ENCODE data around the gene MPHOSPH9. TPM values are rescaled to one million over a fixed set of nuclear protein-coding genes. Genes with fewer than 3 reads are reported as not detected.
"Not testable (repeated sequence)": the region's sequence is repeated elsewhere in the genome, so short reads cannot be mapped to it uniquely, and the experiment has no call there.

The MPHOSPH9 gene
- total RNA-seq, 1 experiment from 2014 or later: 60.5 TPM

- not testable (repeated sequence) for H4K8ac ChIP-seq (replicated peaks; ENCODE audit: insufficient read length, low read depth, low read length); H2AK5ac ChIP-seq (ENCODE audit: insufficient read length, low read length); H3K23me2 ChIP-seq (ENCODE audit: insufficient read length, low read depth, low read length, poor library complexity, severe bottlenecking); H3K27me3 ChIP-seq (ENCODE audit: insufficient read depth, low read length); H4K20me1 ChIP-seq (ENCODE audit: control insufficient read depth, insufficient read depth, insufficient read length); H3K79me1 ChIP-seq (ENCODE audit: insufficient read depth, low read depth, low read length, poor library complexity, severe bottlenecking); H3K27me3 Mint-ChIP-seq (ENCODE audit: low read depth); H3K18ac ChIP-seq (ENCODE audit: insufficient read length, low read depth, low read length); H3K9ac ChIP-seq (ENCODE audit: extremely low read depth, insufficient read length, low read length); H3K4me1 Mint-ChIP-seq; H2BK20ac ChIP-seq (ENCODE audit: low read depth, low read length, poor library complexity, severe bottlenecking); H3K27ac Mint-ChIP-seq; H3K9me3 Mint-ChIP-seq; H3K4ac ChIP-seq (ENCODE audit: low read depth, low read length); H3K23ac ChIP-seq (ENCODE audit: insufficient read length, low read depth, low read length); H3K4me1 ChIP-seq (ENCODE audit: insufficient read depth, low read length); H4K91ac ChIP-seq (ENCODE audit: insufficient read length, low read depth, low read length); H2BK5ac ChIP-seq (ENCODE audit: insufficient read length, low read length); DNase-seq; H4K5ac ChIP-seq (ENCODE audit: insufficient read length, low read depth, low read length); H3K9me3 ChIP-seq (ENCODE audit: control insufficient read depth, low read depth, low read length); H3T11ph ChIP-seq (ENCODE audit: low read length); H3K27ac ChIP-seq (ENCODE audit: insufficient read length, low read depth, low read length); H2AFZ ChIP-seq (ENCODE audit: low read length); H3K56ac ChIP-seq (ENCODE audit: insufficient read length, low read depth, low read length); H2BK15ac ChIP-seq (ENCODE audit: low read depth, low read length); H3K4me3 Mint-ChIP-seq; H2BK120ac ChIP-seq (ENCODE audit: low read depth, low read length, poor library complexity, severe bottlenecking); H2BK12ac ChIP-seq (ENCODE audit: insufficient read length, low read depth, low read length); H3K14ac ChIP-seq (ENCODE audit: insufficient read depth, low read length); H3K4me2 ChIP-seq (ENCODE audit: insufficient read depth, insufficient read length, low read length); H3K79me2 ChIP-seq (ENCODE audit: insufficient read depth, low read length)
- H3K36me3 Mint-ChIP-seq (ENCODE audit: insufficient read depth in 1 of 3, low read depth in 3 of 3): peaks cover 26 to 72% (median 55%) of the 10 kb centered on the region in 3 experiments; a peak in 6 of 7 replicates
- WGBS (ENCODE audit: extremely low coverage, insufficient read length, low lambda C conversion rate): no CpG with 5 or more reads among the region's 3 CpGs
These were observed 26.1 kb downstream of the MPHOSPH9 start for GRCh38 chr12:123206794-123207193.
